Liver (tissue), 9 donors: ENCODE measurements around the gene CACNA2D1. TPM values are rescaled to one million over a fixed set of nuclear protein-coding genes. Genes with fewer than 3 reads are reported as not detected.

Experiments
- DNase-seq: peaks from one replicate; pipeline ENCODE4 v3.0.0-alpha.2; 2017; ENCODE audit warnings: low spot score
- H3K27ac ChIP-seq, 2 donors: one replicate each; pipeline ENCODE4 v1.7.0; 2013; ENCODE audit warnings: inconsistent platforms in 2 of 2, low read length in 2 of 2, control low read depth in 1 of 2, low read depth in 1 of 2, mild to moderate bottlenecking in 1 of 2
- H3K27me3 ChIP-seq, 4 donors: one replicate each; pipeline versions ENCODE4 v1.6.1 to v1.7.0; 2013; ENCODE audit warnings: low read length in 3 of 4, inconsistent platforms in 1 of 4, mild to moderate bottlenecking in 1 of 4, moderate library complexity in 1 of 4; ENCODE audit not compliant: control insufficient read depth in 4 of 4, insufficient read depth in 4 of 4
- H3K36me3 ChIP-seq, 4 donors: one replicate each; pipeline versions ENCODE4 v1.6.1 to v1.7.0; 2013; ENCODE audit warnings: low read length in 3 of 4, mild to moderate bottlenecking in 3 of 4, low read depth in 1 of 4, moderate library complexity in 1 of 4; ENCODE audit not compliant: control insufficient read depth in 4 of 4, insufficient read depth in 3 of 4
- H3K4me1 ChIP-seq, 4 donors: one replicate each; pipeline versions ENCODE4 v1.6.1 to v1.7.0; 2013; ENCODE audit warnings: low read length in 3 of 4, mild to moderate bottlenecking in 3 of 4, moderate library complexity in 1 of 4; ENCODE audit not compliant: control insufficient read depth in 4 of 4, insufficient read depth in 4 of 4
- H3K4me3 ChIP-seq, 3 donors: one replicate each; pipeline versions ENCODE4 v1.6.1 to v1.7.0; 2013; ENCODE audit warnings: low read length in 3 of 3, control low read depth in 1 of 3, low read depth in 1 of 3, mild to moderate bottlenecking in 1 of 3
- H3K9ac ChIP-seq, 2 donors: one replicate each; pipeline ENCODE4 v1.7.0; 2013; ENCODE audit warnings: low read length in 2 of 2, mild to moderate bottlenecking in 2 of 2, moderate library complexity in 2 of 2, control low read depth in 1 of 2, low read depth in 1 of 2
- H3K9me3 ChIP-seq, 4 donors: one replicate each; pipeline versions ENCODE4 v1.6.1 to v1.7.0; 2013; ENCODE audit warnings: low read length in 3 of 4; ENCODE audit not compliant: control insufficient read depth in 4 of 4
- ATF3 ChIP-seq: IDR thresholded peaks from 2 replicates; pipeline ENCODE4 v1.6.1; 2016; ENCODE audit warnings: antibody characterized with exemption
- EGR1 ChIP-seq, 2 donors: IDR thresholded peaks; 2 replicates each; pipeline ENCODE4 v1.6.1; 2016 to 2018; ENCODE audit warnings: antibody characterized with exemption in 2 of 2, low read depth in 2 of 2
- FOXA1 ChIP-seq: IDR thresholded peaks from 2 replicates; pipeline ENCODE4 v1.6.1; 2016; ENCODE audit warnings: antibody characterized with exemption
- FOXA2 ChIP-seq: IDR thresholded peaks from 2 replicates; pipeline ENCODE4 v1.6.1; 2016; ENCODE audit warnings: antibody characterized with exemption
- GABPA ChIP-seq, 2 donors: IDR thresholded peaks in 1 of 2; conservative IDR thresholded peaks in 1 of 2; 2 replicates each; pipeline ENCODE4 v1.6.1; 2016; ENCODE audit warnings: antibody characterized with exemption in 2 of 2, mild to moderate bottlenecking in 1 of 2, moderate library complexity in 1 of 2
- HNF4A ChIP-seq, 2 donors: conservative IDR thresholded peaks; 2 replicates each; pipeline ENCODE4 v1.6.1; 2016; ENCODE audit warnings: antibody characterized with exemption in 2 of 2, mild to moderate bottlenecking in 2 of 2
- JUND ChIP-seq, 2 donors: IDR thresholded peaks; 2 replicates each; pipeline ENCODE4 v1.6.1; 2016; ENCODE audit warnings: antibody characterized with exemption in 2 of 2
- NR2F2 ChIP-seq: IDR thresholded peaks from 2 replicates; pipeline ENCODE4 v1.6.1; 2016; ENCODE audit warnings: antibody characterized with exemption
- RAD21 ChIP-seq, 2 donors: IDR thresholded peaks; 2 replicates each; pipeline ENCODE4 v1.6.1; 2016; ENCODE audit warnings: antibody characterized with exemption in 2 of 2, mild to moderate bottlenecking in 2 of 2
- REST ChIP-seq: IDR thresholded peaks from 2 replicates; pipeline ENCODE4 v1.6.1; 2016; ENCODE audit warnings: antibody characterized with exemption, mild to moderate bottlenecking
- RXRA ChIP-seq, 2 donors: IDR thresholded peaks; 2 replicates each; pipeline ENCODE4 v1.6.1; 2017 to 2018; ENCODE audit warnings: antibody characterized with exemption in 2 of 2, mild to moderate bottlenecking in 1 of 2
- SP1 ChIP-seq: IDR thresholded peaks from 2 replicates; pipeline ENCODE4 v1.6.1; 2018; ENCODE audit warnings: antibody characterized with exemption, mild to moderate bottlenecking
- YY1 ChIP-seq: IDR thresholded peaks from 2 replicates; pipeline ENCODE4 v1.6.1; 2016; ENCODE audit warnings: antibody characterized with exemption, mild to moderate bottlenecking
- WGBS: extraction: QIAGEN DNeasy Blood & Tissue Kit; methylation state at CpG from one replicate; pipeline ENCODE4 v1.1.7; 2013; 5-methylcytosine and 5-hydroxymethylcytosine counted together
- polyA plus RNA-seq, 2 donors: library from polyadenylated mRNA; stranded (reverse) in 1 of 2; unstranded in 1 of 2; fragments of 200-250 nt in 1 of 2; fragments of >200 nt in 1 of 2; fragmentation: Nextera tagmentation in 1 of 2; extraction: Ambion mirVana in 1 of 2; gene quantifications; one replicate each; pipeline versions ENCODE4 v1.2.1 to v1.2.3, GENCODE V29; 2013 to 2015
- total RNA-seq, 2 donors: library from RNA; depleted of rRNA; stranded (reverse); fragments of >200 nt; gene quantifications; one replicate each; pipeline ENCODE4 v1.2.3, GENCODE V29; 2014
- TF ChIP-seq, protein P1 (sequence below): IDR thresholded peaks from 2 replicates; pipeline ENCODE4 v1.6.1; 2016; ENCODE audit warnings: antibody characterized with exemption
- TF ChIP-seq, protein P2 (sequence below): IDR thresholded peaks from 2 replicates; pipeline ENCODE4 v1.6.1; 2016; ENCODE audit warnings: antibody characterized with exemption
- donor health status: healthy.
- donor health status: healthy.
- donor health status: healthy.
- donor health status: healthy.
- donor health status: healthy.

The CACNA2D1 gene
- total and polyA plus RNA-seq, 4 donors, result 0.42 to 2.3 (median 0.94) TPM

- no peak for TF ChIP-seq GABPA (IDR thresholded peaks at IDR 0.05 in 1 of 2, conservative IDR thresholded peaks at IDR 0.05 in 1 of 2)
- TF ChIP-seq, protein P1, sequence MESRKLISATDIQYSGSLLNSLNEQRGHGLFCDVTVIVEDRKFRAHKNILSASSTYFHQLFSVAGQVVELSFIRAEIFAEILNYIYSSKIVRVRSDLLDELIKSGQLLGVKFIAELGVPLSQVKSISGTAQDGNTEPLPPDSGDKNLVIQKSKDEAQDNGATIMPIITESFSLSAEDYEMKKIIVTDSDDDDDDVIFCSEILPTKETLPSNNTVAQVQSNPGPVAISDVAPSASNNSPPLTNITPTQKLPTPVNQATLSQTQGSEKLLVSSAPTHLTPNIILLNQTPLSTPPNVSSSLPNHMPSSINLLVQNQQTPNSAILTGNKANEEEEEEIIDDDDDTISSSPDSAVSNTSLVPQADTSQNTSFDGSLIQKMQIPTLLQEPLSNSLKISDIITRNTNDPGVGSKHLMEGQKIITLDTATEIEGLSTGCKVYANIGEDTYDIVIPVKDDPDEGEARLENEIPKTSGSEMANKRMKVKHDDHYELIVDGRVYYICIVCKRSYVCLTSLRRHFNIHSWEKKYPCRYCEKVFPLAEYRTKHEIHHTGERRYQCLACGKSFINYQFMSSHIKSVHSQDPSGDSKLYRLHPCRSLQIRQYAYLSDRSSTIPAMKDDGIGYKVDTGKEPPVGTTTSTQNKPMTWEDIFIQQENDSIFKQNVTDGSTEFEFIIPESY, result no peak
- no peak for TF ChIP-seq JUND (IDR thresholded peaks at IDR 0.05)
- no peak for TF ChIP-seq FOXA1
- TF ChIP-seq RXRA (IDR thresholded peaks at IDR 0.05), result no peak
- TF ChIP-seq SP1, result no peak
- TF ChIP-seq RAD21 (IDR thresholded peaks at IDR 0.05), result no peak
- TF ChIP-seq, protein P2, sequence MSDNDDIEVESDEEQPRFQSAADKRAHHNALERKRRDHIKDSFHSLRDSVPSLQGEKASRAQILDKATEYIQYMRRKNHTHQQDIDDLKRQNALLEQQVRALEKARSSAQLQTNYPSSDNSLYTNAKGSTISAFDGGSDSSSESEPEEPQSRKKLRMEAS, result no peak
Measured at GRCh38 chr7:82106201-82106600, 337.4 kb downstream of the CACNA2D1 start (continued).

DNA sequence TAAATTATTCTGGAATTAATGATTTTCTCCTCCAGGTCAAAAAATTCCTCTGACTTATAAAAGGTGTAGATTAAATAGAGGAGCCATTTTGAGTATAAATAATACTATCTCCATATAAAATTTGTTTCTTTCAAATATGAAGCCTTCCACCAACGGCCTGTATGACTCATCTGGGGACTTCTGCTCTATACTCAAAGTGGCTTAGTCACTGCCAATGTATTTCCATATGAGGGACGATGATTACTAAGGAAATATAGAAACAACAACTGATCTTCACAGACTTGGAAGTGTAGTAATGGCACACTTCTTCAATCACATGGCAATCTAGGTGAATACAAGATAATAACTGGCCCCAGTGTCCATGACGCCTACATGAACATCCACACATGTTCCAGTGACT lies 338.1 kb downstream of the CACNA2D1 start:
- Histone ChIP-seq H3K27me3 (no peaks in the 10 kb centered on the region), H3K9me3 (no peaks in the 10 kb centered on the region), H3K36me3 (no peaks in the 10 kb centered on the region), H3K4me1 (no peaks in the 10 kb centered on the region), H3K9ac (no peak overlapping the region), H3K27ac (no peak overlapping the region), H3K4me3 (no peak overlapping the region)
- no peak for DNase-seq
- 71% methylated on average over 3 of the region's 3 CpGs for WGBS
- TF ChIP-seq YY1 (no peak), RXRA (IDR thresholded peaks at IDR 0.05) (no peak), NR2F2 (no peak)
- TF ChIP-seq, protein P2, result no peak

GRCh38 chr7:82098414-82098813 lies 345.2 kb downstream of the CACNA2D1 start:
- 78% methylated on average over 2 of the region's 2 CpGs for WGBS
- TF ChIP-seq REST, result no peak
- no peak for TF ChIP-seq GABPA (IDR thresholded peaks at IDR 0.05 in 1 of 2, conservative IDR thresholded peaks at IDR 0.05 in 1 of 2)
- no peak for TF ChIP-seq FOXA2
- no peak for TF ChIP-seq HNF4A (conservative IDR thresholded peaks at IDR 0.05)
- TF ChIP-seq JUND (IDR thresholded peaks at IDR 0.05), result no peak
- TF ChIP-seq, protein P2, result no peak
- TF ChIP-seq EGR1 (IDR thresholded peaks at IDR 0.05; ENCODE audit: low read depth in 2 of 2), result no peak
- TF ChIP-seq FOXA1, result no peak
- TF ChIP-seq ATF3, result no peak
- TF ChIP-seq NR2F2, result no peak
- TF ChIP-seq RXRA (IDR thresholded peaks at IDR 0.05), result no peak
- no peak for TF ChIP-seq SP1
- H3K4me1 ChIP-seq, result no peaks in the 10 kb centered on the region
- no peak overlapping the region for H3K4me3 ChIP-seq
- H3K9ac ChIP-seq, result no peak overlapping the region
- no peaks in the 10 kb centered on the region for H3K36me3 ChIP-seq
- no peaks in the 10 kb centered on the region for H3K27me3 ChIP-seq
- no peaks in the 10 kb centered on the region for H3K9me3 ChIP-seq
- DNase-seq, result no peak
- no peak overlapping the region for H3K27ac ChIP-seq
